Sigmoid colon (tissue), 7 donors: ENCODE measurements around the gene KIF1A. TPM values are rescaled to one million over a fixed set of nuclear protein-coding genes. Genes with fewer than 3 reads are reported as not detected.
A peak's percentile ranks its signal among the peaks of the same experiment; 100 is the strongest.

Experiments
- DNase-seq: peaks from one replicate; pipeline ENCODE4 v3.0.0-alpha.2; 2019
- H3K27ac ChIP-seq, 4 donors: fragments of 200-600 bp; sonication (generic); one replicate each; pipeline ENCODE4 v1.5.1; 2016 to 2019; ENCODE audit warnings: mild to moderate bottlenecking in 1 of 4
- H3K27me3 ChIP-seq, 3 donors: fragments of 200-600 bp; sonication (generic); one replicate each; pipeline ENCODE4 v1.5.1; 2019; ENCODE audit warnings: mild to moderate bottlenecking in 1 of 3
- H3K36me3 ChIP-seq, 4 donors: fragments of 200-600 bp; sonication (generic); one replicate each; pipeline ENCODE4 v1.5.1; 2016 to 2019
- H3K4me1 ChIP-seq, 4 donors: fragments of 200-600 bp; sonication (generic); one replicate each; pipeline ENCODE4 v1.5.1; 2017 to 2019
- H3K4me3 ChIP-seq, 4 donors: fragments of 200-600 bp; sonication (generic); one replicate each; pipeline ENCODE4 v1.5.1; 2017 to 2019; ENCODE audit warnings: mild to moderate bottlenecking in 2 of 4, moderate library complexity in 1 of 4
- H3K9me3 ChIP-seq, 4 donors: fragments of 200-600 bp in 3 of 4; sonication (generic) in 3 of 4; one replicate each; pipeline versions ENCODE4 v1.5.1 to v1.6.1; 2013 to 2019
- EP300 ChIP-seq, 4 donors: sonication (generic); formaldehyde crosslinking; IDR thresholded peaks; one replicate each; pipeline ENCODE4 v1.6.1; 2017; ENCODE audit warnings: antibody characterized with exemption in 4 of 4
- POLR2A ChIP-seq, 2 donors: fragments of 450-650 bp; IDR thresholded peaks; one replicate each; pipeline ENCODE4 v1.6.1; 2016; ENCODE audit warnings: antibody characterized with exemption in 2 of 2, mild to moderate bottlenecking in 2 of 2, moderate library complexity in 2 of 2
- POLR2AphosphoS5 ChIP-seq, 4 donors: sonication (generic); formaldehyde crosslinking; IDR thresholded peaks; one replicate each; pipeline ENCODE4 v1.6.1; 2017; ENCODE audit warnings: antibody characterized with exemption in 4 of 4
- WGBS, 2 donors: extraction: QIAGEN DNeasy Blood & Tissue Kit; methylation state at CpG; one replicate each; pipeline ENCODE4 v1.1.7; 2013; 5-methylcytosine and 5-hydroxymethylcytosine counted together
- intact Hi-C: fragments of 100-400 bp; cut with DNase I; formaldehyde crosslinking; loops from one replicate; pipeline ENCODE4 v1.15.1; 2023
- polyA plus RNA-seq, 3 donors: library from polyadenylated mRNA; stranded (reverse); fragments of 200-250 nt; gene quantifications; one replicate each; pipeline ENCODE4 v1.2.3, GENCODE V29; 2013
- total RNA-seq, 4 donors: library from RNA; depleted of rRNA; stranded (reverse); fragments of >200 nt; gene quantifications; one replicate each; pipeline ENCODE4 v1.1.0, GENCODE V29; 2016
- TF ChIP-seq, protein P1 (sequence below), 4 experiments: fragments of 450-650 bp in 3 of 4; fragments of 200-600 bp in 1 of 4; IDR thresholded peaks; one replicate each; pipeline ENCODE4 v1.5.1; 2016 to 2019; ENCODE audit warnings: antibody characterized with exemption in 4 of 4, mild to moderate bottlenecking in 3 of 4, moderate library complexity in 2 of 4
- donor health status: healthy with polysubstance abuse.
- donor health status: Bipolar disorder and iron deficiency.
- donor health status: healthy.

KIF1A gene
- total and polyA plus RNA-seq, 7 donors = under 0.01 to 9.7 (median 4.4) TPM

GRCh38 chr2:240786355-240786841 lies 33.6 kb downstream of the KIF1A start:
- no peak for TF ChIP-seq EP300 (IDR thresholded peaks at IDR 0.05)
- no peak for TF ChIP-seq POLR2AphosphoS5 (IDR thresholded peaks at IDR 0.05)
- TF ChIP-seq, protein P1, sequence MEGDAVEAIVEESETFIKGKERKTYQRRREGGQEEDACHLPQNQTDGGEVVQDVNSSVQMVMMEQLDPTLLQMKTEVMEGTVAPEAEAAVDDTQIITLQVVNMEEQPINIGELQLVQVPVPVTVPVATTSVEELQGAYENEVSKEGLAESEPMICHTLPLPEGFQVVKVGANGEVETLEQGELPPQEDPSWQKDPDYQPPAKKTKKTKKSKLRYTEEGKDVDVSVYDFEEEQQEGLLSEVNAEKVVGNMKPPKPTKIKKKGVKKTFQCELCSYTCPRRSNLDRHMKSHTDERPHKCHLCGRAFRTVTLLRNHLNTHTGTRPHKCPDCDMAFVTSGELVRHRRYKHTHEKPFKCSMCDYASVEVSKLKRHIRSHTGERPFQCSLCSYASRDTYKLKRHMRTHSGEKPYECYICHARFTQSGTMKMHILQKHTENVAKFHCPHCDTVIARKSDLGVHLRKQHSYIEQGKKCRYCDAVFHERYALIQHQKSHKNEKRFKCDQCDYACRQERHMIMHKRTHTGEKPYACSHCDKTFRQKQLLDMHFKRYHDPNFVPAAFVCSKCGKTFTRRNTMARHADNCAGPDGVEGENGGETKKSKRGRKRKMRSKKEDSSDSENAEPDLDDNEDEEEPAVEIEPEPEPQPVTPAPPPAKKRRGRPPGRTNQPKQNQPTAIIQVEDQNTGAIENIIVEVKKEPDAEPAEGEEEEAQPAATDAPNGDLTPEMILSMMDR (IDR thresholded peaks at IDR 0.05) = no peak
- TF ChIP-seq POLR2A (IDR thresholded peaks at IDR 0.05) = no peak
- H3K36me3 ChIP-seq = no peaks in the 10 kb centered on the region
- H3K9me3 ChIP-seq = no peaks in the 10 kb centered on the region
- intact Hi-C loops = no loop called here
- no peak overlapping the region for H3K4me3 ChIP-seq
- DNase-seq = peak; percentile 54
- no peak overlapping the region for H3K27ac ChIP-seq
- no peaks in the 10 kb centered on the region for H3K4me1 ChIP-seq
- peaks cover 0 to 41% (median 12%) of the 10 kb centered on the region in 3 donors for H3K27me3 ChIP-seq
- 66 to 88% methylated on average over 8 of the region's 8 CpGs for WGBS, 2 donors

DNA sequence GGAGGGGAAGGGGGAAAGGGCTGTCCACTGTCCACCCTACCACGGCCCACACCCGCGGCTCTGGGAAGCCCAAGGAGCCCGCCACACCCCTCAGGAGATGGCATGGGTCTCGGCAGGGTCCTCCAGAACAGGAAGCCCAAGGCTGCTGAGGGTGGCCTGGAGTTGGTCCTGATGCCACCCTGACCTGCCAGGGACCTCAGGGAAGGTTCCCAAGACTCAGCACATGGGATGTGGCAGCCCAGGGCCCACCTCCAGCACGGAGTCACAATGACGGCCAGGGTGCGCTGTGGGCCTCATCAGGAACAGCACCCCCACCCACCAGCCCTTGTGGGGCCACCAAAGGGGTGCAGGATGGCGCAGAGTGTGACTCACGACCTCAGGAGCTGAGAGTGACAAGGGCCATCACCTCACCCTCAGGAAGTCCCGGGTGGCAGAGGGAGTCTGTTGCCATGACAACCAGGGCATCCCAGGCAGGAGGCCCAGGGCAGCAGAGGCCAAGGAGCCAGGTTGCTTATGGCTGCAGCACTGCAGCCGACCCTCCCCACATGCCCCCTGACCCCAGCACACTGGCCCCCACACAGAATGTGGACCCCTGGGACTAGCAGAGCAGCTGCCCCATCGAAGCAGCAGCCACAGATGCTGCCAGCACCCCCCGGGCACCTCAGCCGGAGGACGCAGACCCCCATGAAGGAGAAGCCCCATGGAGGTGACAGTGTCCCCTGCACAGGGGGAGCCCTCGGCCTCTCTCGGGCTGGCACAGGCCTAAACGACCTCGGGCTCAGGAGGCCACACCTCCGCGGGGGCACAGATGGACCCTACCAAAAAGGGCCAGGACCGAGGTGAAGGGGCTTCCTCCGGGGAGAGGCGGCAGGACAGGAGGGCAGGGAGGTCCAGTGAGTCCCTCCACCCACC lies 34.3 kb downstream of the KIF1A start:
- H3K9me3 ChIP-seq = no peaks in the 10 kb centered on the region
- no peaks in the 10 kb centered on the region for H3K36me3 ChIP-seq
- DNase-seq = peak; percentile 50
- intact Hi-C loops = no loop called here
- H3K4me3 ChIP-seq = no peak overlapping the region
- 71 to 76% methylated on average over 25 of the region's 25 CpGs for WGBS, 2 donors
- no peaks in the 10 kb centered on the region for H3K4me1 ChIP-seq
- H3K27me3 ChIP-seq = peaks cover 0 to 41% (median 12%) of the 10 kb centered on the region in 3 donors
- no peak overlapping the region for H3K27ac ChIP-seq
- no peak for TF ChIP-seq POLR2AphosphoS5 (IDR thresholded peaks at IDR 0.05)
- no peak for TF ChIP-seq EP300 (IDR thresholded peaks at IDR 0.05)
- TF ChIP-seq POLR2A (IDR thresholded peaks at IDR 0.05) = no peak
- TF ChIP-seq, protein P1 (IDR thresholded peaks at IDR 0.05) = no peak

GRCh38 chr2:240784629-240785423 lies 35.2 kb downstream of the KIF1A start:
- intact Hi-C loops = no loop called here
- no peak overlapping the region for H3K27ac ChIP-seq
- peak; percentile 62 for DNase-seq

GRCh38 chr2:240783819-240784621 lies 36.0 kb downstream of the KIF1A start:
- Histone ChIP-seq H3K36me3 (no peaks in the 10 kb centered on the region), H3K4me1 (no peaks in the 10 kb centered on the region), H3K4me3 (no peak overlapping the region), H3K27ac (no peak overlapping the region), H3K27me3 (peaks cover 0 to 56% (median 15%) of the 10 kb centered on the region in 3 donors), H3K9me3 (no peaks in the 10 kb centered on the region)
- intact Hi-C loops = no loop called here
- WGBS, 2 donors = 88 to 93% methylated on average over 36 of the region's 36 CpGs
- no peak for TF ChIP-seq POLR2AphosphoS5 (IDR thresholded peaks at IDR 0.05)
- no peak for TF ChIP-seq POLR2A (IDR thresholded peaks at IDR 0.05)
- TF ChIP-seq, protein P1 (IDR thresholded peaks at IDR 0.05) = no peak
- no peak for TF ChIP-seq EP300 (IDR thresholded peaks at IDR 0.05)
- peak; percentile 54 for DNase-seq

More at GRCh38 chr2:240784629-240785423, 35.2 kb downstream of the KIF1A start:
- Histone ChIP-seq H3K4me1 (no peaks in the 10 kb centered on the region), H3K4me3 (no peak overlapping the region), H3K9me3 (no peaks in the 10 kb centered on the region), H3K36me3 (no peaks in the 10 kb centered on the region), H3K27me3 (peaks cover 0 to 48% (median 15%) of the 10 kb centered on the region in 3 donors)
- TF ChIP-seq POLR2A (IDR thresholded peaks at IDR 0.05) (no peak), POLR2AphosphoS5 (IDR thresholded peaks at IDR 0.05) (no peak), EP300 (IDR thresholded peaks at IDR 0.05) (no peak)
- TF ChIP-seq, protein P1 (IDR thresholded peaks at IDR 0.05) = no peak
- WGBS, 2 donors = 86 to 92% methylated on average over 25 of the region's 25 CpGs
